GM10248 (cell line): ENCODE results near the gene CHN1.

Source experiments
- CTCF ChIA-PET: fragments of 300-600 bp; sonication (Branson Sonifier 250); formaldehyde crosslinking; extraction: SDS; loops from one replicate; lab custom pipeline; 2021; ENCODE audit warnings: antibody characterized with exemption; lab: Yijun Ruan, JAX
- POLR2A ChIA-PET: fragments of 350-650 bp; sonication (Branson Sonifier 250); formaldehyde crosslinking; extraction: SDS; loops from one replicate; lab custom pipeline; 2020; ENCODE audit warnings: antibody characterized with exemption; lab: Yijun Ruan, JAX
- DNase-seq: peaks from one replicate; pipeline ENCODE4 v3.0.0; 2012; ENCODE audit errors: extremely low spot score
- TF ChIP-seq, protein P1 (sequence below): IDR thresholded peaks from 2 replicates; pipeline ENCODE4 v1.5.1; 2012; ENCODE audit warnings: mild to moderate bottlenecking, low read depth; ENCODE audit errors: extremely low read depth, missing control alignments, control extremely low read depth

CHN1 gene

DNA sequence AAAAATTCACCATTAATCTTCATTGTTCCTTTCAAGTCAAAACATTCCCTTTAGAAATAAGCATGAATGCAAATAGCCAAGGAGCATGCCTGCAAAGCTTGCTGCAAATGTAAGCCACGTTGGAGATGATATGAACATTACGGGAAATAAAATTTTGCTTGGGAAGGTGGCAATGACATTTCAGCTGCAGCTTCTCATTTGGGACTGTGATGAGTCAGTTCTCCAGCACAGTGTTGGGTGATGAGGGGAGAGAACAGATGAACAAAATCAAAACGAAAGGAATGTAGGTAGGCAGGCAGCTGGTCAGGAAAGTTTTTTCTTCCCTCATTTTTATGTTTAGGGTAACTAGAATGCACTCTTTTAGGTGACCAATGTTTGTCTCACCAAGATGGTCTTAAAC, 175.6 kb downstream of the CHN1 start:
- POLR2A ChIA-PET, result no interaction called here
- CTCF ChIA-PET, result no interaction called here
- no peak for DNase-seq
- TF ChIP-seq, protein P1, sequence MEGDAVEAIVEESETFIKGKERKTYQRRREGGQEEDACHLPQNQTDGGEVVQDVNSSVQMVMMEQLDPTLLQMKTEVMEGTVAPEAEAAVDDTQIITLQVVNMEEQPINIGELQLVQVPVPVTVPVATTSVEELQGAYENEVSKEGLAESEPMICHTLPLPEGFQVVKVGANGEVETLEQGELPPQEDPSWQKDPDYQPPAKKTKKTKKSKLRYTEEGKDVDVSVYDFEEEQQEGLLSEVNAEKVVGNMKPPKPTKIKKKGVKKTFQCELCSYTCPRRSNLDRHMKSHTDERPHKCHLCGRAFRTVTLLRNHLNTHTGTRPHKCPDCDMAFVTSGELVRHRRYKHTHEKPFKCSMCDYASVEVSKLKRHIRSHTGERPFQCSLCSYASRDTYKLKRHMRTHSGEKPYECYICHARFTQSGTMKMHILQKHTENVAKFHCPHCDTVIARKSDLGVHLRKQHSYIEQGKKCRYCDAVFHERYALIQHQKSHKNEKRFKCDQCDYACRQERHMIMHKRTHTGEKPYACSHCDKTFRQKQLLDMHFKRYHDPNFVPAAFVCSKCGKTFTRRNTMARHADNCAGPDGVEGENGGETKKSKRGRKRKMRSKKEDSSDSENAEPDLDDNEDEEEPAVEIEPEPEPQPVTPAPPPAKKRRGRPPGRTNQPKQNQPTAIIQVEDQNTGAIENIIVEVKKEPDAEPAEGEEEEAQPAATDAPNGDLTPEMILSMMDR, result no peak

GRCh38 chr2:174827371-174828369, 177.5 kb downstream of the CHN1 start:
- ChIA-PET POLR2A (no interaction called here), CTCF (interaction anchor here (0.8 kb wide), 1 partner anchor 15 kb away, joined by 3 read pairs; no protein-coding TSS in a partner anchor)
- no peak for DNase-seq
- TF ChIP-seq, protein P1, result no peak

DNA sequence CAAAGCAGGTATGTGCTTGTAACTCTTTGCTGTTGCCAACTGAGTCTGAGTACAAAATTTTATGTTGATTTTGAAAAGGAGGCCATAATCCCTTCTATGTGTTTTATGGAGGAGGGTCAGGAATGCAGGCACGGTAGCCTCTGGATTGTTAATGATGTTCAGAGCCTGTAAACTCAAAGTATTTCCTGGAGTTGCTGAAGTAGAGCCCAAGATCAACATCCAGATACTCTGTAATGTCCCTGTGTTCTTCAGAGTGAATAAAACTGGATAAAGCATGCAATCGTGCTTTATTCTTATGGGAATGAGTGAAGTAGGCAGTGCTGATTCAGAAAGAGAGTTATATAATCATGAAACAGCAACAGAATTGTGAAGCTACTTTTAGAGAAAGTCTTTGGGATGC, 179.1 kb downstream of the CHN1 start:
- ChIA-PET CTCF (no interaction called here), POLR2A (no interaction called here)
- DNase-seq, result no peak
- TF ChIP-seq, protein P1, result no peak

DNA sequence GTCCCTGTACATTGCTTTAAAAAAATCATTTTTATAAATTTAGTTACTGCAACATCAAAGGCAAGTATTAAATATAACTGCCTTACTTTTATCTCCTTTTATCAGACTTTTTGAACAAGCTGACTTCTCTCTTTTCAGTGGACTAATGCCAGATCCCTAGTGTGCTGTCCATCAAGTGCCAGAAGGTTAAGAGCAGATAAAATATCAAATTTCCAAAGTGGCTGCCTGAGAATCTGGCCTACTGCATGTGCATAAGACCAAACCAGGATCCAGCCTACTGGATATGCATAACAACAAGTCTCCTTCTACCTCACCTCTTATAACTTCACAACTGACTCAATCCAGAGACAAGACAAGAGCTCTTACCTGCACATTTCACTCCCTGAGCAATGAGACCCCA, 181.1 kb downstream of the CHN1 start:
- ChIA-PET CTCF (interaction anchor here (1.0 to 1.7 kb wide), 3 partner anchors 9 to 24 kb away, joined by 3 to 5 read pairs (median 3); no protein-coding TSS in a partner anchor), POLR2A (no interaction called here)
- DNase-seq, result no peak
- TF ChIP-seq, protein P1, result no peak

DNA sequence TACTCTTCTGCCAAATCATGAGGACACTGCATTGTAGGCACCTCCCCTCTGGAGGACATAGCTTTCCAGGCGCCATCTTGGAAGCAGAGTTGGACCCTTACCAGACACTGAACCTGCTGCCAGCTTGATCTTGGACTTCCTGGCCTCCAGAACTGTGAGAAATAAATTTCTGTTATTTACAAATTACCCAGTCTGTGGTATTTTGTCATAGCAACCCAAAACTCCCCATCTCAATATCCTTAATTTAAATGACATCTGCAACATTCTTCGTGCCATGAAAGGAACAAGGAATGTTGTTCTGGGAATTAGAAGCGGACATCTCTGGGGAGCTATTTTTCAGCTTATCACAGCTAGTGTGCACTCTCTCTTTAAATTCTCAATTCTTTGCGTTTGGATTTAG, 183.6 kb downstream of the CHN1 start:
- POLR2A ChIA-PET, result no interaction called here
- TF ChIP-seq, protein P1, result no peak
- no peak for DNase-seq
- CTCF ChIA-PET, result interaction anchor here (1.2 kb wide), 1 partner anchor 34 kb away, joined by 3 read pairs; no protein-coding TSS in a partner anchor

DNA sequence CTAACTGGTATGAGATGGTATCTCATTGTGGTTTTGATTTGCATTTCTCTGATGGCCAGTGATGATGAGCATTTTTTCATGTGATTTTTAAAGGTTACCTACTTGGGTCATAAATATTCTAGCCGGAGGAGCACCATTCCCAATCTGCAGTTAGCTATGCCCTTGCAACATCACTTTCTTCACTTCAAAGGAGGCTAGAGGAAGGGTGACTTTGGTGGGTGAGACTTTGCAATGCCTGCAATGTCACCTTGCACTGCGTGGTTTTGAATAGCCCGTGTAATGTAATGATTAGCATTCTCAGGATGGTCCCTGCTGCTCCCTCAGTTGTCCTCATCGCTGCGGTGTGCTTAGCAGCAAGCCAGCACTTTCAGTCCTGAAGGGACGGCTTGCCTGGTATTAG, 184.8 kb downstream of the CHN1 start:
- ChIA-PET CTCF (no interaction called here), POLR2A (no interaction called here)
- no peak for DNase-seq
- TF ChIP-seq, protein P1, result no peak
